Body of pancreas (tissue), 4 donors: ENCODE results near the gene ETS1. TPM values are rescaled to one million over a fixed set of nuclear protein-coding genes. Genes with fewer than 3 reads are reported as not detected.

Source experiments
- ATAC-seq: fragments of 150-250 bp; one replicate; pipeline ENCODE4 v1.9.1; 2016
- DNase-seq, 4 donors: peaks; one replicate each; pipeline ENCODE4 v3.0.0-alpha.2; 2019
- H3K27ac ChIP-seq, 4 donors: fragments of 200-600 bp; sonication (generic); 1 replicate in 3 of 4; 2 replicates in 1 of 4; pipeline versions ENCODE4 v1.5.1 to v1.6.1; 2016 to 2019; ENCODE audit warnings: mild to moderate bottlenecking in 1 of 4, mixed read lengths in 1 of 4, moderate library complexity in 1 of 4
- H3K27me3 ChIP-seq, 2 donors: fragments of 200-600 bp; sonication (generic); one replicate each; pipeline ENCODE4 v1.6.0; 2016; ENCODE audit warnings: mild to moderate bottlenecking in 1 of 2
- H3K36me3 ChIP-seq, 2 donors: fragments of 200-600 bp; sonication (generic); replicated peaks in 1 of 2; 2 replicates each; pipeline ENCODE4 v1.5.1; 2016; ENCODE audit warnings: low read depth in 2 of 2; ENCODE audit not compliant: insufficient read depth in 1 of 2
- H3K4me1 ChIP-seq: fragments of 200-600 bp; sonication (generic); one replicate; pipeline ENCODE4 v1.6.0; 2016
- H3K4me3 ChIP-seq, 2 donors: fragments of 200-600 bp; sonication (generic); 1 replicate in 1 of 2; 2 replicates in 1 of 2; pipeline ENCODE4 v1.5.1; 2016 to 2019
- H3K9me3 ChIP-seq, 3 donors: fragments of 200-600 bp; sonication (generic); 1 replicate in 2 of 3; 2 replicates in 1 of 3; pipeline ENCODE4 v1.5.1; 2016
- POLR2A ChIP-seq, 3 donors: fragments of 450-650 bp; IDR thresholded peaks; one replicate each; pipeline ENCODE4 v1.6.1; 2016; ENCODE audit warnings: antibody characterized with exemption in 3 of 3, mild to moderate bottlenecking in 2 of 3
- WGBS, 2 donors: methylation state at CpG; one replicate each; pipeline ENCODE4 v1.1.5; 2017; 5-methylcytosine and 5-hydroxymethylcytosine counted together
- intact Hi-C: fragments of 100-400 bp; cut with DNase I; formaldehyde crosslinking; loops from one replicate; pipeline ENCODE4 v1.15.1; 2023
- total RNA-seq, 2 donors: library from RNA; depleted of rRNA; stranded (reverse); fragments of >200 nt; gene quantifications; one replicate each; pipeline ENCODE4 v1.1.0, GENCODE V29; 2016
- TF ChIP-seq, protein P1 (sequence below), 7 experiments: fragments of 450-650 bp in 4 of 7; fragments of 200-600 bp in 3 of 7; sonication (generic) in 3 of 7; IDR thresholded peaks; one replicate each; pipeline ENCODE4 v1.5.1; 2016 to 2019; ENCODE audit warnings: antibody characterized with exemption in 7 of 7

The ETS1 gene
- total RNA-seq, 2 donors from 2014 or later = 20.0 to 22.7 TPM

DNA sequence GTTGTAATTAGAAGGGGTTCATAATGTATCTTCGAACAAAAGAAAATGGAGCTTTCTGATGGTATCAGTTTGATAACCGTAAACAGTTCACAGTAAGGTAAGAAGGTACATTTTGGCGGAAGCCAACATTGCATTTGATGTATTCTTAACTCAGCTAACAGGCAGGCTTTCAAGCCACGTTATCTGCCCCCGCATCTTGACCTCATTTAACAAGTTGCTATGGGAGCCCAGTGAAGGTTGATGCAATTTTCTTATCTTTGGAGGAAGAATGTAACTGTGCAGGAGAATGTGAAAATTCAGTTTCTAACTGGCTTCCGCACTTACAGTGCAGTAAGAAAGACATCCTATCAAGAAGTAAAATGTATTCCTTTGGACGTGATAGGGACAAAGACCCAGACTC, 110.6 kb downstream of the ETS1 start:
- TF ChIP-seq, protein P1, sequence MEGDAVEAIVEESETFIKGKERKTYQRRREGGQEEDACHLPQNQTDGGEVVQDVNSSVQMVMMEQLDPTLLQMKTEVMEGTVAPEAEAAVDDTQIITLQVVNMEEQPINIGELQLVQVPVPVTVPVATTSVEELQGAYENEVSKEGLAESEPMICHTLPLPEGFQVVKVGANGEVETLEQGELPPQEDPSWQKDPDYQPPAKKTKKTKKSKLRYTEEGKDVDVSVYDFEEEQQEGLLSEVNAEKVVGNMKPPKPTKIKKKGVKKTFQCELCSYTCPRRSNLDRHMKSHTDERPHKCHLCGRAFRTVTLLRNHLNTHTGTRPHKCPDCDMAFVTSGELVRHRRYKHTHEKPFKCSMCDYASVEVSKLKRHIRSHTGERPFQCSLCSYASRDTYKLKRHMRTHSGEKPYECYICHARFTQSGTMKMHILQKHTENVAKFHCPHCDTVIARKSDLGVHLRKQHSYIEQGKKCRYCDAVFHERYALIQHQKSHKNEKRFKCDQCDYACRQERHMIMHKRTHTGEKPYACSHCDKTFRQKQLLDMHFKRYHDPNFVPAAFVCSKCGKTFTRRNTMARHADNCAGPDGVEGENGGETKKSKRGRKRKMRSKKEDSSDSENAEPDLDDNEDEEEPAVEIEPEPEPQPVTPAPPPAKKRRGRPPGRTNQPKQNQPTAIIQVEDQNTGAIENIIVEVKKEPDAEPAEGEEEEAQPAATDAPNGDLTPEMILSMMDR (IDR thresholded peaks at IDR 0.05) = no peak
- TF ChIP-seq POLR2A (IDR thresholded peaks at IDR 0.05) = no peak
- DNase-seq (peak in 1 of 4 donors; percentile 33), ATAC-seq (no peak)
- intact Hi-C loops = no loop called here
- Histone ChIP-seq H3K4me3 (no peak overlapping the region), H3K27ac (no peak overlapping the region), H3K4me1 (peaks cover 31% of the 10 kb centered on the region), H3K27me3 (no peaks in the 10 kb centered on the region), H3K9me3 (no peaks in the 10 kb centered on the region), H3K36me3 (no peaks in the 10 kb centered on the region)
- WGBS, 2 donors = 85 to 93% methylated on average over 7 of the region's 7 CpGs

DNA sequence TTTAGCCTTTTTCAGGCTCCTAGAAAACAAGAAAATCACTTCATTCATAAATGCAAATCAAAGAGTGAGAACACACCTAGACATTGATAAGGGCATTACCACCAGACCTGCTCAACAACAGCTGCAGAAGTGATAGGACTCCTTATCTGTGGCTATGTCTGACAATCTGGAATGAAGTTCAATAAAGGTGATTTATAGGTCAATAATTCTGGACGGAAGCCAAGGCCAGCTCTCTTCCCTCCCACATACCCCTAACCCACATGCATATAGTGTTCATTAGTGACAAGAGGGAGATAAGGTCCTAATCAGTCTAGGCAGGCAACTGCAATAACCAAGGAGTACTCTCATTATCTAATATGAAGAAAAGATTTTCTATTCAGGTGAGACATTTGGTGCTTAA, 111.3 kb downstream of the ETS1 start:
- H3K9me3 ChIP-seq = no peaks in the 10 kb centered on the region
- ATAC-seq (no peak), DNase-seq (no peak)
- no peak overlapping the region for H3K27ac ChIP-seq
- no peaks in the 10 kb centered on the region for H3K36me3 ChIP-seq
- intact Hi-C loops = no loop called here
- no peak overlapping the region for H3K4me3 ChIP-seq
- H3K27me3 ChIP-seq = no peaks in the 10 kb centered on the region
- H3K4me1 ChIP-seq = peaks cover 26% of the 10 kb centered on the region
- TF ChIP-seq POLR2A (IDR thresholded peaks at IDR 0.05) = no peak
- TF ChIP-seq, protein P1 (IDR thresholded peaks at IDR 0.05) = no peak
- 7 to 19% methylated on average over 1 of the region's 1 CpG for WGBS, 2 donors

DNA sequence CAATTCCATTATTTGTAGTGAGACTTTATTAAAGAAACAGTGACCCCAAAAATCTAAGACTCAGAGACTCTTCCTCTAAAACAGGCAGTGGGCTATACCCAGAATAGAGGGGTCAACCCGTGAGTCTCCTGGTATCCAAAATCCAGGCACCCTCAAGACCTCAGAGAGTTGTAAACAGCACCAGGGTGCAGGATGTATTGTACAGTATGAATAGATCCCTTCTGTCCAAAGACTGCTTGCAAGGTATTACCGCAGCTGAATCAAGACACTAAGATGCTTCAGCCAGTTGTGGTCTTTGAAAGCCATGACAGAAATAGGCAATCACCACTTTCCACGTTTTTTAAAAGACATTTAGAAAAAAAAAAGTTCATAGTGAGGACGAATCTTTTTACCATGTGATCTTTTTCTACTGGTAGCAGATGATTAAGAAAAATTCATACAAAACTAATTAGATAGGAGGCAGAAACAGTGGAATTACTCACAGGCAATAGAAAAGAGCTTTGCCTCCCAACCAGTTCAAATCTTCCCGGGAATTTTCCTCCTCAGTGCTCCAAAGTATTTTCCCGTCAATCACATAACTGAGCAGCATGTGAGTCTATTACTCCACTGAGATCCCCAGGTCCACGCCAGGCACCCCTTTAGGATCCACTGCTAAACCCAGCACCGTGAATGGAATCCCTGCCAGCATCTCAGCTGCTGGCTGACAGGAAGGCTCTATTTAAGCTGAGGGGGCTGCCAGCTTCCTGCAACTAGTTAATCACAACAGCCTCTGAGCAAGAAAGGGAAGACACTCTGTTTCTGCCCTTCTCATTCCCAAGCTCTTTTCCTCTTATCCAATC, 113.1 kb downstream of the ETS1 start:
- DNase-seq = no peak
- Histone ChIP-seq H3K36me3 (no peaks in the 10 kb centered on the region), H3K27me3 (no peaks in the 10 kb centered on the region), H3K4me3 (no peak overlapping the region), H3K4me1 (peaks cover 24% of the 10 kb centered on the region), H3K27ac (no peak overlapping the region), H3K9me3 (no peaks in the 10 kb centered on the region)
- no peak for ATAC-seq
- intact Hi-C loops = no loop called here
- 76 to 88% methylated on average over 8 of the region's 8 CpGs for WGBS, 2 donors
- TF ChIP-seq, protein P1 (IDR thresholded peaks at IDR 0.05) = no peak
- no peak for TF ChIP-seq POLR2A (IDR thresholded peaks at IDR 0.05)

DNA sequence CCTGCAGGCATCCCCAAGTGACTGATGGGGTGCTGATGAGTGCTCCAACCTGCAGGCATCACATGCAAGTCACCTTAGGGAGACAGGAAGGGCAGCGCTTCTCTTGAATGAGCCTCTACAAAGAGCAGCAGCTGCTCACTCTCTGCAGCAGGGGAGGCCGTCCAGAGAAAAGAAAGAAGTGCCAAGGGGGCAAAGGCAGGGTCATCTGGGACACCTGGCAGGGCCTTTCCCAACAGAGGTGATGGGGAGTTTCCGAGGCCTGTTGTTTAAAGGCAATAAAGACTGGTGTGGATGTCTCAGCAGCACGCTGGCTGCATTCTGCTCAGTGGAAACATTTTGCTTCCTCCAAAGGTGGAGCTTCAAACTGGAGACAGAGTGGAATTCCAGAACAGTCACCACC, 113.7 kb downstream of the ETS1 start:
- peaks cover 24% of the 10 kb centered on the region for H3K4me1 ChIP-seq

More for the DNA sequence above, 113.7 kb downstream of the ETS1 start:
- H3K27me3 ChIP-seq = no peaks in the 10 kb centered on the region
- TF ChIP-seq, protein P1 (IDR thresholded peaks at IDR 0.05) = no peak
- TF ChIP-seq POLR2A (IDR thresholded peaks at IDR 0.05) = no peak
- WGBS, 2 donors = 76 to 83% methylated on average over 4 of the region's 4 CpGs
- no peak overlapping the region for H3K4me3 ChIP-seq
- no peak overlapping the region for H3K27ac ChIP-seq
- intact Hi-C loops = no loop called here
- DNase-seq (no peak), ATAC-seq (no peak)
- no peaks in the 10 kb centered on the region for H3K36me3 ChIP-seq
- H3K9me3 ChIP-seq = no peaks in the 10 kb centered on the region
